IMR-90 (cell line): Measurements from ENCODE around the gene PNMA1.

Experiments used
- MXI1 ChIP-seq: IDR thresholded peaks from 2 replicates; pipeline ENCODE4 v1.6.1; 2012; ENCODE audit warnings: low read depth, mild to moderate bottlenecking, low read length, moderate library complexity, borderline replicate concordance
- POLR2A ChIP-seq: IDR thresholded peaks from 2 replicates; pipeline ENCODE4 v1.6.1; 2012; ENCODE audit warnings: mild to moderate bottlenecking, low read depth, low read length
- TF ChIP-seq, protein P1 (sequence below): fragments of 150-350 bp; IDR thresholded peaks from 2 replicates; pipeline ENCODE4 v1.6.1; 2017; ENCODE audit warnings: mild to moderate bottlenecking, antibody characterized with exemption, low read length, low read depth

DNA sequence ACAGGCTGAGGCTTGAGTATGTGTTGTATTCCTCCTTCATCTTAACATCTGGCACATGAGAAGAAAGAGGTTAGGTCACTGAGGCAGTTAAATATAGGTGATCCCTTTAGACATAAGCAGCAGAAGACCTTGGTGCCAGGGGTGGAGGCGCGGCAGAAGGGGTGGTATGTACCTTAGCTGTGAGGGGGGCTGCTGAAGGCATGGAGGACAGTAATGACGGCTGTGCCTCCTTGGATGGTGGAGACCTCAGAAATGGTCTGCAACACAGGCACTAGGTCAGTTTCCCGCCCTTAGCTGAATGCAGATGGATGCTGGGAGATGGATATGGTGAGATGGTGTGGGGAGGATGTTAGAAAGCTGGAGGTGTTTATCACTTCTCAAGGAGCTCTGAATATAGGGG lies 1.5 kb upstream of the PNMA1 start:
- TF ChIP-seq MXI1 (no peak), POLR2A (no peak)
- TF ChIP-seq, protein P1, sequence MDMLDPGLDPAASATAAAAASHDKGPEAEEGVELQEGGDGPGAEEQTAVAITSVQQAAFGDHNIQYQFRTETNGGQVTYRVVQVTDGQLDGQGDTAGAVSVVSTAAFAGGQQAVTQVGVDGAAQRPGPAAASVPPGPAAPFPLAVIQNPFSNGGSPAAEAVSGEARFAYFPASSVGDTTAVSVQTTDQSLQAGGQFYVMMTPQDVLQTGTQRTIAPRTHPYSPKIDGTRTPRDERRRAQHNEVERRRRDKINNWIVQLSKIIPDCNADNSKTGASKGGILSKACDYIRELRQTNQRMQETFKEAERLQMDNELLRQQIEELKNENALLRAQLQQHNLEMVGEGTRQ, result no peak
